IMR-90 (cell line): Measurements from ENCODE around the gene TTC31. TPM values are rescaled to one million over a fixed set of nuclear protein-coding genes. Genes with fewer than 3 reads are reported as not detected.

Experiments used
- ATAC-seq: fragments of 200-7000 bp; cut with Tn5 transposase; 2 replicates; pipeline ENCODE4 v1.9.1; 2020; ENCODE audit warnings: low read depth, mild to moderate bottlenecking, moderate library complexity
- BruUV-seq: library from RNA; stranded (reverse); fragments of 400-500 nt; replicated peaks from 2 replicates; lab custom pipeline; 2021; lab: Mats Ljungman, UMichigan
- CTCF ChIA-PET: fragments of 300-600 bp; formaldehyde crosslinking; extraction: SDS; loops from one replicate; lab custom pipeline; 2021; ENCODE audit warnings: antibody characterized with exemption; lab: Yijun Ruan, JAX
- POLR2A ChIA-PET: fragments of 300-600 bp; sonication (Branson Sonifier 250); formaldehyde crosslinking; loops from one replicate; lab custom pipeline; 2022; ENCODE audit warnings: antibody characterized with exemption; ENCODE audit not compliant: unreplicated experiment; lab: Charles Lee
- DNase-seq: peaks from one replicate; pipeline ENCODE4 v3.0.0; 2013
- H2AFZ ChIP-seq: replicated peaks from 2 replicates; pipeline ENCODE3; 2013; ENCODE audit warnings: low read length, mild to moderate bottlenecking; ENCODE audit not compliant: poor library complexity
- H2AK5ac ChIP-seq: 2 replicates; pipeline ENCODE4 v1.6.1; 2013; ENCODE audit warnings: low read depth, low read length, inconsistent platforms
- H2AK9ac ChIP-seq: replicated peaks from 2 replicates; pipeline ENCODE3; 2013; ENCODE audit warnings: mild to moderate bottlenecking, low read depth, low read length, moderate library complexity; ENCODE audit not compliant: poor library complexity
- H2BK120ac ChIP-seq: 2 replicates; pipeline ENCODE4 v1.6.1; 2013; ENCODE audit warnings: low read depth, low read length, inconsistent platforms
- H2BK15ac ChIP-seq: 3 replicates; pipeline ENCODE4 v1.6.1; 2013; ENCODE audit warnings: low read depth, low read length, inconsistent platforms
- H2BK20ac ChIP-seq: 2 replicates; pipeline ENCODE4 v1.6.1; 2013; ENCODE audit warnings: low read depth, mild to moderate bottlenecking, inconsistent platforms, low read length, moderate library complexity
- H2BK5ac ChIP-seq: 2 replicates; pipeline ENCODE4 v1.6.1; 2013; ENCODE audit warnings: mild to moderate bottlenecking, low read depth, low read length, inconsistent platforms; ENCODE audit not compliant: poor library complexity, severe bottlenecking
- H3K14ac ChIP-seq: replicated peaks from 2 replicates; pipeline ENCODE4 v1.6.1; 2013; ENCODE audit warnings: low read depth, low read length, inconsistent platforms
- H3K18ac ChIP-seq: 2 replicates; pipeline ENCODE4 v1.6.1; 2013; ENCODE audit warnings: low read depth, low read length, control low read depth
- H3K23ac ChIP-seq: 2 replicates; pipeline ENCODE4 v1.6.1; 2013; ENCODE audit warnings: low read depth, low read length, inconsistent platforms
- H3K27ac ChIP-seq: 2 replicates; pipeline ENCODE4 v1.5.1; 2013; ENCODE audit warnings: mild to moderate bottlenecking, control low read depth, low read length; ENCODE audit not compliant: insufficient read depth
- H3K27me3 ChIP-seq: 2 replicates; pipeline ENCODE4 v1.6.1; 2013; ENCODE audit warnings: low read length; ENCODE audit not compliant: control insufficient read depth, insufficient read depth
- H3K36me3 ChIP-seq: 2 replicates; pipeline ENCODE4 v1.6.1; 2013; ENCODE audit warnings: low read length, mixed read lengths; ENCODE audit not compliant: control insufficient read depth, insufficient read depth
- H3K4ac ChIP-seq: 2 replicates; pipeline ENCODE4 v1.6.1; 2013; ENCODE audit warnings: low read depth, low read length, inconsistent platforms
- H3K4me1 ChIP-seq: 2 replicates; pipeline ENCODE4 v1.6.1; 2013; ENCODE audit warnings: low read length, mixed read lengths; ENCODE audit not compliant: control insufficient read depth, insufficient read depth
- H3K4me2 ChIP-seq: 2 replicates; pipeline ENCODE4 v1.6.1; 2013; ENCODE audit warnings: low read depth, mild to moderate bottlenecking, control low read depth, low read length, moderate library complexity
- H3K4me3 ChIP-seq: 2 replicates; pipeline ENCODE4 v1.5.1; 2013; ENCODE audit warnings: low read depth, mild to moderate bottlenecking, control low read depth, low read length, moderate library complexity; ENCODE audit not compliant: insufficient read depth
- H3K56ac ChIP-seq: 2 replicates; pipeline ENCODE4 v1.6.1; 2013; ENCODE audit warnings: low read length, inconsistent platforms; ENCODE audit not compliant: insufficient read depth; ENCODE audit errors: extremely low read depth
- H3K79me1 ChIP-seq, 2 experiments: 2 replicates each; pipeline ENCODE4 v1.6.1; 2013; ENCODE audit warnings: low read length in 2 of 2, inconsistent platforms in 1 of 2, low read depth in 1 of 2
- H3K9ac ChIP-seq: 2 replicates; pipeline ENCODE4 v1.6.1; 2013; ENCODE audit warnings: low read depth, low read length, control low read depth
- H3K9me1 ChIP-seq: 2 replicates; pipeline ENCODE4 v1.6.1; 2013; ENCODE audit warnings: low read length, inconsistent platforms; ENCODE audit not compliant: insufficient read depth
- H3K9me3 ChIP-seq: 2 replicates; pipeline ENCODE4 v1.6.1; 2013; ENCODE audit warnings: low read length; ENCODE audit not compliant: control insufficient read depth, insufficient read depth
- H4K20me1 ChIP-seq: 2 replicates; pipeline ENCODE4 v1.6.1; 2013; ENCODE audit warnings: low read length, inconsistent platforms; ENCODE audit not compliant: insufficient read depth
- H4K5ac ChIP-seq: 2 replicates; pipeline ENCODE4 v1.6.1; 2013; ENCODE audit warnings: mild to moderate bottlenecking, low read depth, low read length, control low read depth
- H4K8ac ChIP-seq, 2 experiments: 2 replicates each; pipeline ENCODE4 v1.6.1; 2013; ENCODE audit warnings: low read depth in 2 of 2, low read length in 2 of 2, control low read depth in 1 of 2, inconsistent platforms in 1 of 2
- H4K91ac ChIP-seq: 2 replicates; pipeline ENCODE4 v1.6.1; 2013; ENCODE audit warnings: low read depth, low read length, inconsistent platforms; ENCODE audit not compliant: insufficient read depth
- CHD1 ChIP-seq: IDR thresholded peaks from 2 replicates; pipeline ENCODE4 v1.6.1; 2012; ENCODE audit warnings: low read depth, low read length, improper control_type of control experiment
- CTCF ChIP-seq: conservative IDR thresholded peaks from 2 replicates; pipeline ENCODE4 v1.5.1; 2012; ENCODE audit warnings: mild to moderate bottlenecking, low read depth, low read length, improper control_type of control experiment
- ELK1 ChIP-seq: fragments of 150-350 bp; IDR thresholded peaks from 2 replicates; pipeline ENCODE4 v1.6.1; 2016; ENCODE audit warnings: low read depth, mild to moderate bottlenecking, low read length, moderate library complexity, borderline replicate concordance
- MAFK ChIP-seq: IDR thresholded peaks from 2 replicates; pipeline ENCODE4 v1.6.1; 2012; ENCODE audit warnings: low read depth, low read length, improper control_type of control experiment
- MXI1 ChIP-seq: IDR thresholded peaks from 2 replicates; pipeline ENCODE4 v1.6.1; 2012; ENCODE audit warnings: low read depth, mild to moderate bottlenecking, low read length, moderate library complexity, borderline replicate concordance
- NFE2L2 ChIP-seq: fragments of 150-350 bp; IDR thresholded peaks from 2 replicates; pipeline ENCODE4 v1.6.1; 2016; ENCODE audit warnings: low read depth, mild to moderate bottlenecking, low read length
- POLR2A ChIP-seq: IDR thresholded peaks from 2 replicates; pipeline ENCODE4 v1.6.1; 2012; ENCODE audit warnings: mild to moderate bottlenecking, low read depth, low read length
- RCOR1 ChIP-seq: IDR thresholded peaks from 2 replicates; pipeline ENCODE4 v1.6.1; 2012; ENCODE audit warnings: mild to moderate bottlenecking, low read length, improper control_type of control experiment; ENCODE audit not compliant: insufficient replicate concordance
- RFX5 ChIP-seq: IDR thresholded peaks from 2 replicates; pipeline ENCODE4 v1.8.0; 2012; ENCODE audit warnings: low read depth, mild to moderate bottlenecking, low read length, moderate library complexity
- SMC3 ChIP-seq: fragments of 150-350 bp; IDR thresholded peaks from 2 replicates; pipeline ENCODE4 v1.6.1; 2016; ENCODE audit warnings: low read depth, mild to moderate bottlenecking, antibody characterized with exemption, low read length, moderate library complexity
- WGBS, 2 experiments: methylation state at CpG; one replicate each; pipeline versions ENCODE4 v1.1.5 to v1.1.7; 2013; ENCODE audit warnings: missing lambda C conversion rate in 2 of 2; ENCODE audit not compliant: insufficient read length in 1 of 2; ENCODE audit errors: extremely low coverage in 2 of 2; 5-methylcytosine and 5-hydroxymethylcytosine counted together
- dilution Hi-C: fragments of 300-500 bp; cut with HindIII; formaldehyde crosslinking; loops from one replicate; pipeline ENCODE4 v1.14.3; 2018; ENCODE audit warnings: low sequenced_read_pairs; ENCODE audit not compliant: unreplicated experiment
- in situ Hi-C: fragments of 300-500 bp; cut with MboI; formaldehyde crosslinking; loops from 3 replicates; pipeline ENCODE4 v1.14.3; 2019; ENCODE audit warnings: low sequenced_read_pairs, inconsistent platforms, mixed read lengths
- intact Hi-C: fragments of 100-400 bp; cut with micrococcal nuclease; formaldehyde crosslinking; loops from 2 replicates; pipeline ENCODE4 v1.10.0; 2022
- polyA plus RNA-seq, 3 experiments: library from polyadenylated mRNA; depleted of rRNA; stranded (reverse); fragments of >200 nt; gene quantifications; 2 replicates each; pipeline ENCODE4 v1.2.3, GENCODE V29; 2012; ENCODE audit warnings: low replicate concordance in 1 of 3
- total RNA-seq: library from RNA; depleted of rRNA; stranded (reverse); fragments of >200 nt; gene quantifications from 2 replicates; pipeline ENCODE4 v1.2.3, GENCODE V29; 2012

TTC31 gene
- total and polyA plus RNA-seq, 2 of the 4 experiments (the other 2 are of a cell fraction): 6.3 to 18.8 TPM

GRCh38 chr2:74502147-74502719 lies 19.4 kb downstream of the TTC31 start:
- Histone ChIP-seq H3K23ac (no peak overlapping the region), H3K18ac (no peak overlapping the region; the same call in 1 of the 2 replicates), H3K4me1 (peaks cover 23% of the 10 kb centered on the region), H3K79me1 (peaks cover 12 to 38% of the 10 kb centered on the region in 2 experiments), H2BK5ac (no peak overlapping the region), H4K20me1 (no peaks in the 10 kb centered on the region), H3K4me2 (no peak overlapping the region; the same call in 1 of the 2 replicates), H4K5ac (no peak overlapping the region; the same call in 1 of the 2 replicates), H3K9ac (peak overlapping the region; percentile 22; the same call in 1 of the 2 replicates), H3K56ac (no peak overlapping the region), H3K9me3 (no peaks in the 10 kb centered on the region), H2AK5ac (peak overlapping the region; percentile 96), H2BK20ac (no peak overlapping the region), H3K14ac (peak overlapping the region; percentile 98; the same call in 1 of the 2 replicates), H3K27ac (no peak overlapping the region), H2AFZ (peak overlapping the region; percentile 97), H2BK15ac (no peak overlapping the region), H4K8ac (peak overlapping the region; percentile 91 to 94; a peak in 3 of 4 replicates), H4K91ac (0 out of 2 replicates have a peak overlapping the region, but pooled peaks have one; percentile 92), H2BK120ac (no peak overlapping the region), H3K27me3 (peaks cover 38% of the 10 kb centered on the region), H2AK9ac (peak overlapping the region; percentile 90), H3K36me3 (peaks cover 16% of the 10 kb centered on the region), H3K4me3 (peak overlapping the region; percentile 43; the same call in 1 of the 2 replicates), H3K9me1 (peaks cover 9% of the 10 kb centered on the region), H3K4ac (peak overlapping the region; percentile 94)
- dilution Hi-C loops: no loop called here
- CTCF ChIA-PET: interaction anchor here (0.9 kb wide), 1 partner anchor 83 kb away, joined by 3 read pairs; no protein-coding TSS in a partner anchor
- in situ Hi-C loops: no loop called here
- no peak for DNase-seq
- TF ChIP-seq RFX5 (no peak), CTCF (no peak), RCOR1 (no peak), MXI1 (no peak), ELK1 (no peak), CHD1 (no peak), POLR2A (no peak), MAFK (no peak), SMC3 (no peak), NFE2L2 (no peak)
- POLR2A ChIA-PET: no interaction called here
- ATAC-seq: no peak
- 79% methylated on average over 6 of the region's 32 CpGs; no CpG with 5 or more reads in 1 of the 2 experiments for WGBS, 2 experiments
- intact Hi-C loops: no loop called here
- BruUV-seq: no TSS peak
